Urothelium cell line (cell line): Measurements from ENCODE around the gene SIRT4.
A peak's percentile ranks its signal among the peaks of the same experiment; 100 is the strongest.
"Not testable (repeated sequence)": the region's sequence is repeated elsewhere in the genome, so short reads cannot be mapped to it uniquely, and the experiment has no call there.

ENCODE experiments used
- DNase-seq: peaks from one replicate; pipeline ENCODE4 v3.0.0; 2011; ENCODE audit warnings: low spot score, mixed read lengths
- FAIRE-seq: peaks from 2 replicates; lab custom pipeline; 2011; peaks lifted over from hg19 to GRCh38; lab: Jason Lieb, UNC

Gene SIRT4

GRCh38 chr12:120301962-120302815 lies at the start of gene SIRT4:
SIRT4 (plus strand) TSS chr12:120302321; CDS start chr12:120303562, 1,241 bp downstream.
- FAIRE-seq = no peak

GRCh38 chr12:120253313-120253712 lies 48.8 kb upstream of the SIRT4 start:
- not testable (repeated sequence) for DNase-seq, FAIRE-seq

More at GRCh38 chr12:120301962-120302815, at the start of gene SIRT4:
- peak; percentile 92 for DNase-seq

- FAIRE-seq (no peak), DNase-seq (no peak)
Measured at GRCh38 chr12:120254809-120255208, 47.3 kb upstream of the SIRT4 start.

GRCh38 chr12:120257041-120257821 lies 44.9 kb upstream of the SIRT4 start:
- DNase-seq (peak; percentile 76), FAIRE-seq (no peak)

- no peak for DNase-seq
- no peak for FAIRE-seq
Measured at GRCh38 chr12:120258323-120258896, 43.7 kb upstream of the SIRT4 start.

GRCh38 chr12:120259418-120260202 lies 42.5 kb upstream of the SIRT4 start:
- no peak for DNase-seq
- no peak for FAIRE-seq

- FAIRE-seq (no peak), DNase-seq (no peak)
Measured at GRCh38 chr12:120260607-120261006, 41.5 kb upstream of the SIRT4 start.

GRCh38 chr12:120261951-120262851 lies 39.9 kb upstream of the SIRT4 start:
- no peak for FAIRE-seq
- DNase-seq = no peak

GRCh38 chr12:120262852-120263747 lies 39.0 kb upstream of the SIRT4 start:
- DNase-seq = no peak
- peak; percentile 32 for FAIRE-seq

- FAIRE-seq = no peak
- no peak for DNase-seq
Measured at GRCh38 chr12:120263748-120264085, 38.4 kb upstream of the SIRT4 start.

GRCh38 chr12:120264086-120264903 lies 37.8 kb upstream of the SIRT4 start:
- FAIRE-seq = no peak
- no peak for DNase-seq

- FAIRE-seq (no peak), DNase-seq (no peak)
Measured at GRCh38 chr12:120264904-120265472, 37.1 kb upstream of the SIRT4 start.

- DNase-seq = peak; percentile 95
- no peak for FAIRE-seq
Measured at GRCh38 chr12:120265473-120266179, 36.5 kb upstream of the SIRT4 start, which contains the start of gene PXN. PXN (minus strand) TSS chr12:120265730; CDS start chr12:120265629, 101 bp downstream.

- FAIRE-seq (no peak), DNase-seq (no peak)
Measured at GRCh38 chr12:120266180-120266870, 35.8 kb upstream of the SIRT4 start.

GRCh38 chr12:120267736-120268135 lies 34.4 kb upstream of the SIRT4 start:
- FAIRE-seq = no peak
- DNase-seq = no peak

- FAIRE-seq (no peak), DNase-seq (no peak)
Measured at GRCh38 chr12:120276734-120277133, 25.4 kb upstream of the SIRT4 start.
